Naive B cell (primary cell): ENCODE results near the gene PDSS2. TPM values are rescaled to one million over a fixed set of nuclear protein-coding genes. Genes with fewer than 3 reads are reported as not detected.
A peak's percentile ranks its signal among the peaks of the same experiment; 100 is the strongest.
"Not testable (repeated sequence)": the region's sequence is repeated elsewhere in the genome, so short reads cannot be mapped to it uniquely, and the experiment has no call there.

Experiments used
- ATAC-seq, 2 donors: fragments of 150-1000 bp; cut with Tn5 transposase; 2 replicates each; pipeline ENCODE4 v1.10.0; 2021; ENCODE audit warnings: low read depth in 2 of 2, mild to moderate bottlenecking in 2 of 2, moderate library complexity in 2 of 2
- DNase-seq: peaks from one replicate; pipeline ENCODE4 v3.0.0; 2022
- H3K27ac Mint-ChIP-seq, 6 donors: one replicate each; pipeline ENCODE4 v1.8.0; 2020 to 2022; ENCODE audit warnings: mild to moderate bottlenecking in 6 of 6, mixed read lengths in 6 of 6, moderate library complexity in 5 of 6, inconsistent platforms in 2 of 6
- H3K27me3 Mint-ChIP-seq, 3 donors: one replicate each; pipeline ENCODE4 v1.8.0; 2021 to 2022; ENCODE audit warnings: mixed read lengths in 3 of 3, mild to moderate bottlenecking in 1 of 3
- H3K36me3 Mint-ChIP-seq, 2 donors: one replicate each; pipeline ENCODE4 v1.8.0; 2020 to 2022; ENCODE audit warnings: mixed read lengths in 2 of 2, inconsistent platforms in 1 of 2, mild to moderate bottlenecking in 1 of 2
- H3K4me1 Mint-ChIP-seq, 3 donors: one replicate each; pipeline ENCODE4 v1.8.0; 2020 to 2022; ENCODE audit warnings: mixed read lengths in 3 of 3, inconsistent platforms in 1 of 3, mild to moderate bottlenecking in 1 of 3, moderate library complexity in 1 of 3
- H3K4me3 Mint-ChIP-seq, 8 donors: one replicate each; pipeline ENCODE4 v1.8.0; 2020 to 2022; ENCODE audit warnings: mild to moderate bottlenecking in 8 of 8, mixed read lengths in 8 of 8, moderate library complexity in 8 of 8, inconsistent platforms in 2 of 8
- H3K9me3 Mint-ChIP-seq, 7 donors: one replicate each; pipeline ENCODE4 v1.8.0; 2020 to 2022; ENCODE audit warnings: mixed read lengths in 7 of 7, mild to moderate bottlenecking in 5 of 7, inconsistent platforms in 2 of 7, moderate library complexity in 1 of 7
- polyA plus RNA-seq, 6 donors: library from polyadenylated mRNA; unstranded; fragments of 300-500 nt; fragmentation: Illumina TruSeq; gene quantifications; one replicate each; pipeline ENCODE4 v1.2.3, GENCODE V29; 2021; ENCODE audit warnings: low read depth in 6 of 6

The PDSS2 gene
- polyA plus RNA-seq, 6 donors from 2014 or later: 11.5 to 19.7 (median 16.6) TPM

DNA sequence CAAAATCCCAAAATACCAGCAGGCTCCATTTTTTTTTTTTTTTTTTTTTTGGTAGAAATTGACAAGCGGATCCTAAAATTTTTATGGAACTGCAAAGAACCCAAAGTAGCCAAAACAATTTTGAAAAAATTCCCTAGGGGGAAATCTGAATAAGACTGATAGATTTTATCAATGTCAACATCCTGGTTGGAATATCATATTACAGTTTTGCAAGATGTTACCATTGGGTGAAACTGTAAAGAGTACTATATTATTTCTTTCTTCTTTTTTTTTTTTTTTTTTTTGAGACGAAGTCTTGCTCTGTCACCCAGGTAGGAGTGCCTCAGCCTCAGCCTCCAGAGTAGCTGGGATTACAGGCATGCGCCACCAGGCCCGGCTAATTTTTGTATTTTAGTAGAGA is 314.7 kb downstream of the PDSS2 start:
- H3K9me3 Mint-ChIP-seq: no peaks in the 10 kb centered on the region
- ATAC-seq: no peak
- no peak overlapping the region for H3K27ac Mint-ChIP-seq
- H3K27me3 Mint-ChIP-seq: no peaks in the 10 kb centered on the region
- no peaks in the 10 kb centered on the region for H3K36me3 Mint-ChIP-seq
- no peak overlapping the region for H3K4me3 Mint-ChIP-seq
- no peak for DNase-seq
- no peaks in the 10 kb centered on the region for H3K4me1 Mint-ChIP-seq

DNA sequence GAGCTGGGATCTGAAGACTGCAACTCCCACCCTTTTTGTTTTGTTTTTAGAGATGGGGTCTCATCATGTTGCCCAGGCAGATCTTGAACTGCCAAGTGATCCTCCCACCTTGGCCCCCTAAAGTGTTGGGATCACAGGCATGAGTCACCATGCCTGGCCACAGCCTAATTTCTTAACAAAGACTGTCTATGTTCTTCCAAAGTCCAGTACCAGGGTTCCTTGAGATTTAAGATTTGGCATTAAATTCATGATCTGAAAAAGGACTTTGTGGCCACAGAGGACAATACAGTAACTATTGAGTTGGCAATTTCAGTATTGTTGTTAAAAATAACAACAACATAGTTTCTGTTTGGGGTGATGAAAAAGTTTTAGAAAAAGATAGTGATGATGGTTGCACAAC is 315.4 kb downstream of the PDSS2 start:
- Mint-ChIP-seq H3K9me3 (no peaks in the 10 kb centered on the region), H3K36me3 (no peaks in the 10 kb centered on the region), H3K4me1 (no peaks in the 10 kb centered on the region), H3K4me3 (no peak overlapping the region), H3K27ac (no peak overlapping the region), H3K27me3 (no peaks in the 10 kb centered on the region)
- ATAC-seq: no peak
- no peak for DNase-seq

GRCh38 chr6:107140581-107140980 is 318.8 kb downstream of the PDSS2 start:
- Mint-ChIP-seq H3K9me3 (no peaks in the 10 kb centered on the region), H3K27me3 (no peaks in the 10 kb centered on the region), H3K4me1 (no peaks in the 10 kb centered on the region), H3K27ac (no peak overlapping the region), H3K4me3 (no peak overlapping the region), H3K36me3 (no peaks in the 10 kb centered on the region)
- ATAC-seq (no peak), DNase-seq (no peak)

GRCh38 chr6:107136324-107136723 is 323.0 kb downstream of the PDSS2 start:
- not testable (repeated sequence) for ATAC-seq, H3K27me3 Mint-ChIP-seq, H3K36me3 Mint-ChIP-seq, H3K4me1 Mint-ChIP-seq, DNase-seq, H3K9me3 Mint-ChIP-seq, H3K4me3 Mint-ChIP-seq, H3K27ac Mint-ChIP-seq

- DNase-seq, H3K4me3 Mint-ChIP-seq, H3K27me3 Mint-ChIP-seq, H3K36me3 Mint-ChIP-seq, H3K27ac Mint-ChIP-seq, ATAC-seq, H3K9me3 Mint-ChIP-seq, H3K4me1 Mint-ChIP-seq: not testable (repeated sequence)
These were observed 324.2 kb downstream of the PDSS2 start for GRCh38 chr6:107135048-107135680.

DNA sequence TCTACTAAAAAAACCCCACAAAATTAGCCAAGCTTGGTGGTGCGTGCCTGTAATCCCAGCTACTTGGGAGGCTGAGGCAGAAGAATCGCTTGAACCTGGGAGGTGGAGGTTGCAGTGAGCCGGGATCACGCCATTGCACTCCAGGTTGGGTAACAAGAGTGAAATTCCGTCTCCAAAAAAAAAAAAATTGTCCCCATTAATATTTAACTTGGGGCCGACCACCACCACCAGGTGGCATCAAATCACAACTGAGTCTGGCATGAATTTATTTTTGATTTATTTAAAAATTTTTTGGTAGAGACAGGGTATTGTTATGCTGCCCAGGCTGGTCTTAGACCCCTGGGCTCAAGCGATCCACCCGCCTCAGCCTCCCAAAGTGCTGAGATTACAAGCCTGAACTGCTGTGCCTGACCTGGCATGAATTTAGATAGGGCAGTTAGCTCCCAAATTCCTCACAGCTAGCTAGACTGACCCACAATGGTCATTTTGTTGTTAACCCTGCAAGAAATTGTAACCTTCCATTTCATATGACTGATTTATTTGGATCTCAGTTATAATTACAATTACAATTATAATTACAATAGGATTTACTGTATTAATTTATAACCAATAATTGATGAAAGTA is 326.9 kb downstream of the PDSS2 start:
- Mint-ChIP-seq H3K4me3 (no peak overlapping the region), H3K9me3 (no peaks in the 10 kb centered on the region), H3K4me1 (peaks cover 0 to 6% (median 4%) of the 10 kb centered on the region in 3 donors), H3K27me3 (no peaks in the 10 kb centered on the region), H3K36me3 (no peaks in the 10 kb centered on the region), H3K27ac (no peak overlapping the region)
- DNase-seq: peak; percentile 27
- no peak for ATAC-seq

DNA sequence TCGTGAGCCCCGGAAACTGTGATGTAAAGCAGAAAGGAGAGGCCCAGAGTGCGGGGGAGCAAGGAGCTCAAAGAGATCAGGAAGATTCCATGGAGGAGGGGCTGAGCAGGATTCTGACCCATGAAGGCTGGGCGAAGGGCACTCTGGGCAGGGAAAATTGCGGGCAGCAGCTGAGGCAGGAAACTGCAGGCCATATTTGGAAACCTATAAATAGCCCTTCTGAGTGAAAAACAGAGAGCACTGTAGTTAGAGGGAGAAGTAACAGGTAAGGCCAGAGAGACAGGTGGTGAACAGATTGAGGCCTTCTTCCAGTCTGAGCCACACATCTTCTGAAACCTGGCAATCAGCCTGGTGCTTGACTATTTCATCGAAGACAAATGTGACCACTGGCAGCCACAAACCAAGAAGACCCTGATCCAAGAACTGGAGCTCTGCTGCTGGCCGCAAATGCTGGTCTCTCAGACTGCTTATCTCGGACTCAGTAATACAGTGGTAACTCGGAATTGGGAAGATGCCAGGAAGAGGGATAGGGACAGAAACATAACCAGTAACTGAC is 329.9 kb downstream of the PDSS2 start:
- Mint-ChIP-seq H3K27ac (no peak overlapping the region), H3K27me3 (peaks cover 0 to 5% (median 0%) of the 10 kb centered on the region in 3 donors), H3K9me3 (no peaks in the 10 kb centered on the region), H3K4me1 (peaks cover 4 to 6% (median 6%) of the 10 kb centered on the region in 3 donors), H3K36me3 (no peaks in the 10 kb centered on the region), H3K4me3 (no peak overlapping the region)
- no peak for ATAC-seq
- DNase-seq: no peak

DNA sequence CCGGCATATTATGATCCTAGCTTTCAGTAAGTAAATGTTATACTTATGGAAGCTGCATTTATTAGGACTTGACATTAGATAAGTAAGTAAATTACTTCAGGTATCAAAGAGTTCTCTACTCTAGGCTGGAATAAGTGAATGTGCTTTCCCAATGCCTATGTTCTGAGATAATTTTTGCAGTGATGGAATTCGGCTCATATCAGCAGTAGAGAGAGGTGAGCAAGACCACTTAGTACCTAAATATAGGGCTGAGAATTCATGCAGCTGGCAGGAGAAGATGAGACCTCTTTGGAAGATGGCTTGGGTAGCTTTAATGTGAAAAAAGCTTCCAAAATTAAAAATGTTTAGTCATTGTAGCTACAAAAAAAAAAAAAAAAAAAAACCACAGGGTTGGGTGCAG is 330.8 kb downstream of the PDSS2 start:
- peaks cover 0 to 5% (median 0%) of the 10 kb centered on the region in 3 donors for H3K27me3 Mint-ChIP-seq
- peaks cover 4 to 6% (median 6%) of the 10 kb centered on the region in 3 donors for H3K4me1 Mint-ChIP-seq
- H3K4me3 Mint-ChIP-seq: no peak overlapping the region
- DNase-seq: no peak
- H3K9me3 Mint-ChIP-seq: no peaks in the 10 kb centered on the region
- no peak for ATAC-seq
- peak overlapping the region in 1 of 6 donors; percentile 49 for H3K27ac Mint-ChIP-seq
- no peaks in the 10 kb centered on the region for H3K36me3 Mint-ChIP-seq

DNA sequence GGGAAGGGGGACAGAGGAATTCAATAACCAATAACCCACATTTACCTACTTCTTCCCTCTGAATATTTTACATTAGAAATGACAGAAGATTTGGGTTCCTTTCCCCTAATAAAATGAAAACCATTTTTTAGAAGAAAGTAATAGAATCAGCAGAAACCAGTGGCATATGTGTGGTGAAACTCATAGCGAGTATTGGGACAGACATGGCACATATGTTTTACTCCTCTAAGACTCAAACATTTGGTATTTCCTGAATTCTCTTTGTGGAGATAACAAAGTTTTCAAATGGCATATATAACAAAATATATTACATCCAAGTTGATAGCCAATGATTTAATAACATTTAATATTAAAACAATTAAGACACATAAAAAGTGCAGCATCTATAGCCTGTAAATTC is 331.2 kb downstream of the PDSS2 start:
- H3K27me3 Mint-ChIP-seq: peaks cover 0 to 5% (median 0%) of the 10 kb centered on the region in 3 donors
- no peaks in the 10 kb centered on the region for H3K9me3 Mint-ChIP-seq
- DNase-seq: no peak
- H3K4me1 Mint-ChIP-seq: peaks cover 4 to 6% (median 6%) of the 10 kb centered on the region in 3 donors
- H3K36me3 Mint-ChIP-seq: no peaks in the 10 kb centered on the region
- no peak for ATAC-seq
- H3K27ac Mint-ChIP-seq: no peak overlapping the region
- no peak overlapping the region for H3K4me3 Mint-ChIP-seq

- H3K4me3 Mint-ChIP-seq: no peak overlapping the region
- peaks cover 8 to 13% (median 12%) of the 10 kb centered on the region in 3 donors for H3K4me1 Mint-ChIP-seq
- no peaks in the 10 kb centered on the region for H3K36me3 Mint-ChIP-seq
- H3K9me3 Mint-ChIP-seq: no peaks in the 10 kb centered on the region
- H3K27ac Mint-ChIP-seq: no peak overlapping the region
- ATAC-seq (no peak), DNase-seq (no peak)
- peaks cover 0 to 5% (median 0%) of the 10 kb centered on the region in 3 donors for H3K27me3 Mint-ChIP-seq
These were observed 333.6 kb downstream of the PDSS2 start for GRCh38 chr6:107125771-107126170.

DNA sequence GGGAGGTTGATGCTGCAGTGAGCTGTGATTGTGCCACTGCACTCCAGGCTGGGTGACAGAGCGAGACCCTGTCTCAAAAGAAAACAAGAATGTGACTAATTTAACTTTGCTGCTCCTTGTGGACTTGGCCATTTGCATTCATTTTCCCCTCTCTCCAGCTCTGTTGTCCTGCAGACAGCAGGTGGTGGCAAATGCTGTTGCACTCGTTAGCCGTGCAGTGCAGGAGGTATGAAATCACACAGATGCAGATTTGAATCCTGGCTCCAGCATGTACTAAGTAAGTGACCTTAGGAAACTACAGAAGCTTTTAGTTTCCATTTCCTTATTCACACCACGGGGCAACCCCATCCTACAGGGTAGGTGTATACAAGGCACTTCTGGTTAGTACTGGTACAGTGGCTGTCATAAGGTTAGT is 334.4 kb downstream of the PDSS2 start:
- Mint-ChIP-seq H3K27ac (no peak overlapping the region), H3K9me3 (no peaks in the 10 kb centered on the region), H3K4me3 (no peak overlapping the region), H3K27me3 (peaks cover 0 to 5% (median 0%) of the 10 kb centered on the region in 3 donors), H3K36me3 (no peaks in the 10 kb centered on the region), H3K4me1 (peaks cover 8 to 13% (median 12%) of the 10 kb centered on the region in 3 donors)
- no peak for DNase-seq
- ATAC-seq: peak in 1 of 2 donors; percentile 43

DNA sequence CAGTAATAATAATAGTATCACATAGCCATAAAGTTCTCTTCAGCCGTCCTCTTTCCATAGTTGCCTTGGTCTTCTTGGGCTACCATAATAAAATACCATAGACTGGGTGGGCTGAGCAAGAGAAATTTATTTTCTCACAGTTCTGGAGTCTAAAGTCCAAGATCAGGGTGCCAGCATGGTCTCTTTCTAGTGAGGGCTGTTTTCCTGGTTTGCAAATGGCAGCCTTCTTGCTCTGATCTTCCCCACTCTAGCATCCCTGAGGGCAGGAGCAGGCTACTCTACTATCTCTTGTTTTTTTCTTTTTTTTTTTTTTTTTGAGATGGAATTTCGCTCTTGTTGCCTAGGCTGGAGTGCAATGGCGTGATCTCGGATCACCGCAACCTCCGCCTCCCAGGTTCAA is 335.9 kb downstream of the PDSS2 start:
- Mint-ChIP-seq H3K27me3 (peaks cover 0 to 5% (median 0%) of the 10 kb centered on the region in 3 donors), H3K36me3 (no peaks in the 10 kb centered on the region), H3K9me3 (no peaks in the 10 kb centered on the region), H3K27ac (no peak overlapping the region), H3K4me1 (peaks cover 4 to 13% (median 6%) of the 10 kb centered on the region in 3 donors), H3K4me3 (no peak overlapping the region)
- DNase-seq (no peak), ATAC-seq (no peak)

DNA sequence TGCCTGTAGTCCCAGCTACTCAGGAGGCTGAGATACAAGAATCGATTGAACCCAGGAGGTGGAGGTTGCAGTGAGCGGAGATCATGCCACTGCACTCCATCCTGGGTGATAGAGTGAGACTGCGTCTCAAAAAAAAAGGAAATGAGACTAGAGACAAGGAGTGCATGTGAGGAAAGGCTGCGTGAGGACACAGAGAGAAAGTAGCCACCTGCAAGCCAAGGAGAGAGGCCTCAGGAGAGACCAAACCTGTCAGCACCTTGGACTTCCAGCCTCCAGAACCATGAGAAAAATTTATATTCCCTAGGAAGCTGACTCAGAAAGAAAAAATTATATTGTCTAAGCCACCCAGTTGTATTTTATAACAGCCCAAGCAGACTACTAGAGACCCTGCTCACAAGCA is 336.6 kb downstream of the PDSS2 start:
- DNase-seq (peak; percentile 6), ATAC-seq (peak; percentile 57 to 75)
- peaks cover 4 to 13% (median 6%) of the 10 kb centered on the region in 3 donors for H3K4me1 Mint-ChIP-seq
- no peak overlapping the region for H3K27ac Mint-ChIP-seq
- no peaks in the 10 kb centered on the region for H3K36me3 Mint-ChIP-seq
- H3K4me3 Mint-ChIP-seq: no peak overlapping the region
- no peaks in the 10 kb centered on the region for H3K9me3 Mint-ChIP-seq
- peaks cover 0 to 5% (median 0%) of the 10 kb centered on the region in 3 donors for H3K27me3 Mint-ChIP-seq

GRCh38 chr6:107121964-107122495 is 337.3 kb downstream of the PDSS2 start:
- no peak for ATAC-seq
- Mint-ChIP-seq H3K4me1 (peaks cover 4 to 15% (median 7%) of the 10 kb centered on the region in 3 donors), H3K36me3 (no peaks in the 10 kb centered on the region), H3K4me3 (no peak overlapping the region), H3K27ac (no peak overlapping the region), H3K9me3 (no peaks in the 10 kb centered on the region), H3K27me3 (peaks cover 0 to 5% (median 0%) of the 10 kb centered on the region in 3 donors)
- no peak for DNase-seq
